GM12878 (cell line): ENCODE results near the gene NECAB3. TPM values are rescaled to one million over a fixed set of nuclear protein-coding genes. Genes with fewer than 3 reads are reported as not detected.

Source experiments
- ATAC-seq: fragments of 200-7000 bp; cut with Tn5 transposase; 3 replicates; pipeline ENCODE4 v1.9.1; 2020; ENCODE audit warnings: mild to moderate bottlenecking, moderate library complexity
- BruUV-seq: library from RNA; stranded (reverse); fragments of 400-500 nt; replicated peaks from 2 replicates; lab custom pipeline; 2021; lab: Mats Ljungman, UMichigan
- CTCF ChIA-PET: fragments of 300-600 bp; sonication (Branson Sonifier 250); formaldehyde crosslinking; extraction: SDS; loops from one replicate; lab custom pipeline; 2021; ENCODE audit warnings: inconsistent platforms; lab: Yijun Ruan, JAX
- POLR2A ChIA-PET: fragments of 350-600 bp; formaldehyde crosslinking; extraction: SDS; loops from one replicate; lab custom pipeline; 2021; ENCODE audit warnings: inconsistent platforms; lab: Charles Lee
- RAD21 ChIA-PET: fragments of 300-600 bp; sonication (Branson Sonifier 250); formaldehyde crosslinking; loops from one replicate; lab custom pipeline; 2023; ENCODE audit warnings: antibody characterized with exemption; ENCODE audit not compliant: unreplicated experiment; lab: Charles Lee
- SMC1A ChIA-PET: fragments of 300-600 bp; sonication (Branson Sonifier 250); formaldehyde crosslinking; loops from one replicate; lab custom pipeline; 2023; ENCODE audit not compliant: unreplicated experiment, uncharacterized antibody; lab: Charles Lee
- DNase-seq: peaks from one replicate; pipeline ENCODE4 v3.0.0-alpha.2; 2011; ENCODE audit warnings: low read depth, low spot score
- FAIRE-seq: peaks from 3 replicates; lab custom pipeline; 2011; peaks lifted over from hg19 to GRCh38; lab: Jason Lieb, UNC
- H2AFZ ChIP-seq: 2 replicates; pipeline ENCODE4 v1.6.0; 2011; ENCODE audit warnings: low read depth, low read length, control low read depth; ENCODE audit not compliant: control insufficient read depth
- H3K27ac ChIP-seq: 2 replicates; pipeline ENCODE4 v1.5.1; 2011; ENCODE audit warnings: control low read depth; ENCODE audit not compliant: control insufficient read depth, insufficient read depth
- H3K27me3 ChIP-seq, 2 experiments: replicated peaks in 1 of 2; 2 replicates each; pipeline versions ENCODE4 v1.6.0 to v1.6.1; 2011; ENCODE audit warnings: low read length in 1 of 2; ENCODE audit not compliant: control insufficient read depth in 2 of 2, insufficient read depth in 2 of 2
- H3K36me3 ChIP-seq, 2 experiments: 2 replicates each; pipeline ENCODE4 v1.5.1; 2011; ENCODE audit warnings: low read length in 1 of 2; ENCODE audit not compliant: control insufficient read depth in 2 of 2, insufficient read depth in 2 of 2
- H3K4me1 ChIP-seq: 2 replicates; pipeline ENCODE4 v1.6.1; 2011; ENCODE audit warnings: mild to moderate bottlenecking, low read length, moderate library complexity, mixed read lengths; ENCODE audit not compliant: control insufficient read depth, insufficient read depth
- H3K4me2 ChIP-seq: 2 replicates; pipeline ENCODE4 v1.6.0; 2011; ENCODE audit warnings: control low read depth; ENCODE audit not compliant: control insufficient read depth, insufficient read depth
- H3K4me3 ChIP-seq: fragments of 200-600 bp; sonication (generic); 2 replicates; pipeline ENCODE4 v1.5.1; 2016
- H3K79me2 ChIP-seq: 2 replicates; pipeline ENCODE4 v1.6.0; 2011; ENCODE audit warnings: low read length; ENCODE audit not compliant: control insufficient read depth, insufficient read depth
- H3K9ac ChIP-seq: 2 replicates; pipeline ENCODE4 v1.8.0; 2011; ENCODE audit warnings: low read length, control low read depth, mixed read lengths; ENCODE audit not compliant: control insufficient read depth, insufficient read depth
- H3K9me3 ChIP-seq: replicated peaks from 3 replicates; pipeline ENCODE4 v1.5.1; 2011; ENCODE audit warnings: mild to moderate bottlenecking, low read length; ENCODE audit not compliant: control insufficient read depth, insufficient read depth
- H4K20me1 ChIP-seq: 2 replicates; pipeline ENCODE4 v1.6.0; 2011; ENCODE audit not compliant: control insufficient read depth, insufficient read depth
- CBX3 ChIP-seq: fragments of 200-600 bp; sonication (generic); IDR thresholded peaks from 2 replicates; pipeline ENCODE4 v1.6.1; 2016; ENCODE audit warnings: low read depth, borderline replicate concordance
- CHD1 ChIP-seq: IDR thresholded peaks from 2 replicates; pipeline ENCODE4 v1.6.1; 2012; ENCODE audit warnings: low read depth, low read length, improper control_type of control experiment
- GATAD2B ChIP-seq: fragments of 450-650 bp; conservative IDR thresholded peaks from 2 replicates; pipeline ENCODE4 v1.6.1; 2017; ENCODE audit warnings: low read depth, mild to moderate bottlenecking, moderate library complexity
- IKZF2 ChIP-seq, 2 experiments: fragments of 450-650 bp; IDR thresholded peaks; 2 replicates each; pipeline ENCODE4 v1.6.1; 2017; ENCODE audit warnings: mild to moderate bottlenecking in 2 of 2, moderate library complexity in 2 of 2
- RBBP5 ChIP-seq: fragments of 200-600 bp; sonication (generic); conservative IDR thresholded peaks from 2 replicates; pipeline ENCODE4 v1.6.1; 2016
- SREBF2 ChIP-seq: IDR thresholded peaks from 2 replicates; pipeline ENCODE4 v1.6.1; 2012; ENCODE audit warnings: mild to moderate bottlenecking, low read length
- SUZ12 ChIP-seq: fragments of 200-600 bp; sonication (generic); IDR thresholded peaks from one replicate; pipeline ENCODE4 v1.6.1; 2018; ENCODE audit warnings: antibody characterized with exemption, mild to moderate bottlenecking; ENCODE audit not compliant: unreplicated experiment
- YBX1 ChIP-seq: fragments of 450-650 bp; IDR thresholded peaks from 2 replicates; pipeline ENCODE4 v1.6.1; 2016; ENCODE audit warnings: antibody characterized with exemption
- WGBS: methylation state at CpG from one replicate; pipeline ENCODE4 v1.1.6; 2016; ENCODE audit warnings: low lambda C conversion rate; ENCODE audit not compliant: insufficient replicate concordance, insufficient coverage; ENCODE audit errors: missing lambda C conversion rate; 5-methylcytosine and 5-hydroxymethylcytosine counted together
- in situ Hi-C: fragments of 300-500 bp; cut with MboI; formaldehyde crosslinking; loops from 9 replicates; pipeline ENCODE4 v1.14.3; 2018; ENCODE audit warnings: mixed read lengths
- intact Hi-C: fragments of 100-400 bp; cut with micrococcal nuclease; formaldehyde crosslinking; loops from one replicate; pipeline ENCODE4 v1.14.2; 2022; ENCODE audit not compliant: unreplicated experiment
- polyA plus RNA-seq, 11 experiments: library from polyadenylated mRNA; depleted of rRNA in 4 of 11; unstranded in 6 of 11; stranded (reverse) in 5 of 11; fragments of >200 nt; fragmentation: Nextera tagmentation in 4 of 11; fragmentation: Illumina TruSeq in 1 of 11; extraction: Ambion mirVana in 4 of 11; extraction: Trizol in 1 of 11; gene quantifications; 1 replicate in 1 of 11; 2 replicates in 10 of 11; pipeline versions ENCODE4 v1.2.1 to v1.2.3, GENCODE V29; 2011 to 2016; ENCODE audit warnings: inconsistent platforms in 2 of 11, missing spikeins in 2 of 11, low read depth in 1 of 11
- total RNA-seq, 4 experiments: library from RNA; depleted of rRNA in 3 of 4; stranded (reverse); fragments of >200 nt in 3 of 4; fragmentation: Illumina TruSeq in 1 of 4; extraction: Trizol in 1 of 4; gene quantifications; 2 replicates each; pipeline versions ENCODE4 v1.2.1 to v1.2.3, GENCODE V29; 2013 to 2021

Gene NECAB3
- total and polyA plus RNA-seq, 10 of the 15 experiments (the other 5 are each of a cell fraction or from before 2014, with no cell fraction given): 0.21 to 17.0 (median 7.2) TPM

GRCh38 chr20:33653900-33654596, 20.2 kb downstream of the NECAB3 start:
- Histone ChIP-seq H3K4me1 (peaks cover 20% of the 10 kb centered on the region), H3K4me2 (no peak overlapping the region), H3K36me3 (no peaks in the 10 kb centered on the region), H3K4me3 (no peak overlapping the region), H2AFZ (no peak overlapping the region), H4K20me1 (no peaks in the 10 kb centered on the region), H3K27me3 (peaks cover 0 to 2% of the 10 kb centered on the region in 2 experiments; a peak in 2 of 4 replicates), H3K9me3 (no peaks in the 10 kb centered on the region), H3K27ac (no peak overlapping the region), H3K9ac (no peak overlapping the region), H3K79me2 (no peaks in the 10 kb centered on the region)
- ChIA-PET SMC1A (interaction anchor here (0.6 to 3.2 kb wide), 11 partner anchors 9 to 199 kb away, joined by 3 to 20 read pairs (median 4); partner anchors contain the start of genes ACTL10 and C20orf144), RAD21 (interaction anchor here (0.6 to 3.6 kb wide), 9 partner anchors 9 to 200 kb away, joined by 3 to 13 read pairs (median 3); partner anchors contain the start of genes ACTL10 and CBFA2T2), POLR2A (interaction anchor here (0.5 to 1.5 kb wide), 3 partner anchors 9 to 137 kb away, joined by 3 to 4 read pairs (median 3); no protein-coding TSS in a partner anchor), CTCF (interaction anchor here (0.6 to 5.6 kb wide), 15 partner anchors 10 to 280 kb away, joined by 3 to 41 read pairs (median 3); partner anchors contain the start of gene ACTL10)
- WGBS: 93% methylated on average over 11 of the region's 11 CpGs
- TF ChIP-seq IKZF2 (IDR thresholded peaks at IDR 0.05) (no peak), RBBP5 (no peak), YBX1 (no peak), CBX3 (no peak), SREBF2 (no peak), GATAD2B (no peak), CHD1 (no peak), SUZ12 (no peak)
- BruUV-seq: no TSS peak
- FAIRE-seq: no peak
- in situ Hi-C loops: loop anchor here (5.0 kb wide), 1 partner anchor 202 kb away; no protein-coding TSS in a partner anchor
- ATAC-seq: no peak
- DNase-seq: no peak
- intact Hi-C loops: loop anchor here (1.0 to 5.0 kb wide), 3 partner anchors 137 to 199 kb away; no protein-coding TSS in a partner anchor
